HEK293 (cell line): ENCODE measurements around the gene CFAP46.

ENCODE experiments used
- CTCF ChIA-PET: fragments of 350-600 bp; formaldehyde crosslinking; extraction: SDS; loops from one replicate; lab custom pipeline; 2021; ENCODE audit warnings: antibody characterized with exemption; lab: Yijun Ruan, JAX
- POLR2A ChIA-PET: fragments of 300-600 bp; formaldehyde crosslinking; extraction: SDS; loops from one replicate; lab custom pipeline; 2020; ENCODE audit warnings: antibody characterized with exemption, inconsistent platforms; lab: Yijun Ruan, JAX
- H3K27ac ChIP-seq: fragments of 200-500 bp; sonication (Bioruptor generic); 2 replicates; pipeline ENCODE4 v1.5.1; 2014; ENCODE audit warnings: low read depth, low read length, control low read depth, inconsistent platforms; ENCODE audit errors: extremely low read depth
- H3K36me3 ChIP-seq, 2 experiments: fragments of 200-500 bp in 1 of 2; sonication (Bioruptor generic) in 1 of 2; 1 replicate in 1 of 2; 2 replicates in 1 of 2; pipeline ENCODE4 v1.5.1; 2014 to 2017; ENCODE audit warnings: inconsistent platforms in 2 of 2, low read length in 2 of 2; ENCODE audit not compliant: control insufficient read depth in 2 of 2, insufficient read depth in 1 of 2
- H3K4me1 ChIP-seq: fragments of 200-500 bp; sonication (Bioruptor generic); 2 replicates; pipeline ENCODE4 v1.5.1; 2014; ENCODE audit warnings: mild to moderate bottlenecking, low read length, inconsistent platforms; ENCODE audit not compliant: control insufficient read depth, insufficient read depth
- H3K4me3 ChIP-seq: 2 replicates; pipeline ENCODE4 v1.5.1; 2011; ENCODE audit warnings: low read depth, mild to moderate bottlenecking, control low read depth, low read length, moderate library complexity
- H3K9me3 ChIP-seq: fragments of 200-500 bp; sonication (Bioruptor generic); 2 replicates; pipeline ENCODE4 v1.5.1; 2014; ENCODE audit warnings: low read depth, low read length, inconsistent platforms; ENCODE audit not compliant: control insufficient read depth, insufficient read depth
- KLF17 ChIP-seq: fragments of 450-650 bp; formaldehyde crosslinking; IDR thresholded peaks from 2 replicates; pipeline ENCODE4 v1.5.1; 2016; ENCODE audit warnings: missing biosample characterization, missing genetic modification characterization
- YY2 ChIP-seq: fragments of 450-650 bp; formaldehyde crosslinking; IDR thresholded peaks from 2 replicates; pipeline ENCODE4 v1.5.1; 2016; ENCODE audit warnings: missing biosample characterization, missing genetic modification characterization
- ZFP69B ChIP-seq: fragments of 450-650 bp; formaldehyde crosslinking; IDR thresholded peaks from 2 replicates; pipeline ENCODE4 v1.5.1; 2016; ENCODE audit warnings: missing biosample characterization, missing genetic modification characterization
- ZIC2 ChIP-seq: fragments of 450-650 bp; formaldehyde crosslinking; IDR thresholded peaks from 2 replicates; pipeline ENCODE4 v1.5.1; 2016; ENCODE audit warnings: missing biosample characterization, missing genetic modification characterization
- ZNF148 ChIP-seq: fragments of 450-650 bp; formaldehyde crosslinking; IDR thresholded peaks from 2 replicates; pipeline ENCODE4 v1.5.0; 2017; ENCODE audit warnings: missing biosample characterization, missing genetic modification characterization, borderline replicate concordance
- ZNF26 ChIP-seq: fragments of 450-650 bp; formaldehyde crosslinking; IDR thresholded peaks from 2 replicates; pipeline ENCODE4 v1.5.1; 2016; ENCODE audit warnings: missing biosample characterization, missing genetic modification characterization
- ZNF341 ChIP-seq: fragments of 450-650 bp; formaldehyde crosslinking; IDR thresholded peaks from 2 replicates; pipeline ENCODE4; 2016; ENCODE audit warnings: low read depth, missing biosample characterization, missing genetic modification characterization
- ZNF510 ChIP-seq: fragments of 450-650 bp; formaldehyde crosslinking; IDR thresholded peaks from 2 replicates; pipeline ENCODE4 v1.5.1; 2018; ENCODE audit warnings: mild to moderate bottlenecking, missing genetic modification characterization, missing biosample characterization; ENCODE audit not compliant: insufficient replicate concordance
- ZNF513 ChIP-seq: fragments of 450-650 bp; IDR thresholded peaks from 2 replicates; pipeline ENCODE4 v1.5.1; 2018; ENCODE audit warnings: missing biosample characterization, missing genetic modification characterization
- ZNF548 ChIP-seq: fragments of 450-650 bp; formaldehyde crosslinking; IDR thresholded peaks from 2 replicates; pipeline ENCODE4 v1.5.1; 2016; ENCODE audit warnings: missing biosample characterization, missing genetic modification characterization
- ZNF561 ChIP-seq: fragments of 450-650 bp; IDR thresholded peaks from 2 replicates; pipeline ENCODE4 v1.5.1; 2018; ENCODE audit warnings: missing biosample characterization, missing genetic modification characterization, borderline replicate concordance
- ZNF747 ChIP-seq: fragments of 450-650 bp; formaldehyde crosslinking; IDR thresholded peaks from 2 replicates; pipeline ENCODE4 v1.5.1; 2016; ENCODE audit warnings: missing biosample characterization, missing genetic modification characterization
- ZNF777 ChIP-seq: fragments of 450-650 bp; formaldehyde crosslinking; IDR thresholded peaks from 2 replicates; pipeline ENCODE4 v1.5.1; 2017; ENCODE audit warnings: missing biosample characterization, missing genetic modification characterization, borderline replicate concordance
- ZXDB ChIP-seq: fragments of 450-650 bp; formaldehyde crosslinking; IDR thresholded peaks from 2 replicates; pipeline ENCODE4 v1.5.1; 2016; ENCODE audit warnings: missing biosample characterization, missing genetic modification characterization
- TF ChIP-seq, protein P1 (sequence below): fragments of 450-650 bp; formaldehyde crosslinking; IDR thresholded peaks from 2 replicates; pipeline ENCODE4 v1.5.1; 2016; ENCODE audit warnings: missing biosample characterization, missing genetic modification characterization
- TF ChIP-seq, protein P2 (sequence below): fragments of 450-650 bp; formaldehyde crosslinking; conservative IDR thresholded peaks from 2 replicates; pipeline ENCODE4 v1.5.1; 2016; ENCODE audit warnings: low read depth, missing biosample characterization, missing genetic modification characterization

The CFAP46 gene

GRCh38 chr10:132829403-132829802 lies 113.0 kb downstream of the CFAP46 start:
- Histone ChIP-seq H3K4me1 (no peaks in the 10 kb centered on the region), H3K4me3 (no peak overlapping the region), H3K27ac (no peak overlapping the region), H3K36me3 (no peaks in the 10 kb centered on the region), H3K9me3 (no peaks in the 10 kb centered on the region; the same call in 1 of the 2 replicates)
- CTCF ChIA-PET = interaction anchor here (0.6 to 0.7 kb wide), 2 partner anchors 26 to 444 kb away, joined by 3 read pairs; no protein-coding TSS in a partner anchor
- POLR2A ChIA-PET = no interaction called here
- no peak for TF ChIP-seq ZFP69B (tag by site-specific recombination)
- TF ChIP-seq ZNF548 (tag by site-specific recombination) = no peak
- TF ChIP-seq, protein P1, sequence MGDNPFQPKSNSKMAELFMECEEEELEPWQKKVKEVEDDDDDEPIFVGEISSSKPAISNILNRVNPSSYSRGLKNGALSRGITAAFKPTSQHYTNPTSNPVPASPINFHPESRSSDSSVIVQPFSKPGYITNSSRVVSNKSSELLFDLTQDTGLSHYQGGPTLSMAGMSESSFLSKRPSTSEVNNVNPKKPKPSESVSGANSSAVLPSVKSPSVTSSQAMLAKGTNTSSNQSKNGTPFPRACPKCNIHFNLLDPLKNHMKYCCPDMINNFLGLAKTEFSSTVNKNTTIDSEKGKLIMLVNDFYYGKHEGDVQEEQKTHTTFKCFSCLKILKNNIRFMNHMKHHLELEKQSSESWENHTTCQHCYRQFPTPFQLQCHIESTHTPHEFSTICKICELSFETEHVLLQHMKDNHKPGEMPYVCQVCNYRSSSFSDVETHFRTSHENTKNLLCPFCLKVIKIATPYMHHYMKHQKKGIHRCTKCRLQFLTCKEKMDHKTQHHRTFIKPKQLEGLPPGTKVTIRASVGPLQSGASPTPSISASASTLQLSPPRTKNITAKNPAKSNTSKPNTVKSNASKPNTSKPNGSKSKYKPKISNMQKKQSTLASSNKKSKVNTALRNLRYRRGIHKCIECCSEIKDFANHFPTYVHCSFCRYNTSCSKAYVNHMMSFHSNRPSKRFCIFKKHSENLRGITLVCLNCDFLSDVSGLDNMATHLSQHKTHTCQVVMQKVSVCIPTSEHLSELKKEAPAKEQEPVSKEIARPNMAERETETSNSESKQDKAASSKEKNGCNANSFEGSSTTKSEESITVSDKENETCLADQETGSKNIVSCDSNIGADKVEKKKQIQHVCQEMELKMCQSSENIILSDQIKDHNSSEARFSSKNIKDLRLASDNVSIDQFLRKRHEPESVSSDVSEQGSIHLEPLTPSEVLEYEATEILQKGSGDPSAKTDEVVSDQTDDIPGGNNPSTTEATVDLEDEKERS (tag by site-specific recombination) = no peak
- no peak for TF ChIP-seq ZNF26
- TF ChIP-seq KLF17 (tag by site-specific recombination) = no peak
- TF ChIP-seq, protein P2, sequence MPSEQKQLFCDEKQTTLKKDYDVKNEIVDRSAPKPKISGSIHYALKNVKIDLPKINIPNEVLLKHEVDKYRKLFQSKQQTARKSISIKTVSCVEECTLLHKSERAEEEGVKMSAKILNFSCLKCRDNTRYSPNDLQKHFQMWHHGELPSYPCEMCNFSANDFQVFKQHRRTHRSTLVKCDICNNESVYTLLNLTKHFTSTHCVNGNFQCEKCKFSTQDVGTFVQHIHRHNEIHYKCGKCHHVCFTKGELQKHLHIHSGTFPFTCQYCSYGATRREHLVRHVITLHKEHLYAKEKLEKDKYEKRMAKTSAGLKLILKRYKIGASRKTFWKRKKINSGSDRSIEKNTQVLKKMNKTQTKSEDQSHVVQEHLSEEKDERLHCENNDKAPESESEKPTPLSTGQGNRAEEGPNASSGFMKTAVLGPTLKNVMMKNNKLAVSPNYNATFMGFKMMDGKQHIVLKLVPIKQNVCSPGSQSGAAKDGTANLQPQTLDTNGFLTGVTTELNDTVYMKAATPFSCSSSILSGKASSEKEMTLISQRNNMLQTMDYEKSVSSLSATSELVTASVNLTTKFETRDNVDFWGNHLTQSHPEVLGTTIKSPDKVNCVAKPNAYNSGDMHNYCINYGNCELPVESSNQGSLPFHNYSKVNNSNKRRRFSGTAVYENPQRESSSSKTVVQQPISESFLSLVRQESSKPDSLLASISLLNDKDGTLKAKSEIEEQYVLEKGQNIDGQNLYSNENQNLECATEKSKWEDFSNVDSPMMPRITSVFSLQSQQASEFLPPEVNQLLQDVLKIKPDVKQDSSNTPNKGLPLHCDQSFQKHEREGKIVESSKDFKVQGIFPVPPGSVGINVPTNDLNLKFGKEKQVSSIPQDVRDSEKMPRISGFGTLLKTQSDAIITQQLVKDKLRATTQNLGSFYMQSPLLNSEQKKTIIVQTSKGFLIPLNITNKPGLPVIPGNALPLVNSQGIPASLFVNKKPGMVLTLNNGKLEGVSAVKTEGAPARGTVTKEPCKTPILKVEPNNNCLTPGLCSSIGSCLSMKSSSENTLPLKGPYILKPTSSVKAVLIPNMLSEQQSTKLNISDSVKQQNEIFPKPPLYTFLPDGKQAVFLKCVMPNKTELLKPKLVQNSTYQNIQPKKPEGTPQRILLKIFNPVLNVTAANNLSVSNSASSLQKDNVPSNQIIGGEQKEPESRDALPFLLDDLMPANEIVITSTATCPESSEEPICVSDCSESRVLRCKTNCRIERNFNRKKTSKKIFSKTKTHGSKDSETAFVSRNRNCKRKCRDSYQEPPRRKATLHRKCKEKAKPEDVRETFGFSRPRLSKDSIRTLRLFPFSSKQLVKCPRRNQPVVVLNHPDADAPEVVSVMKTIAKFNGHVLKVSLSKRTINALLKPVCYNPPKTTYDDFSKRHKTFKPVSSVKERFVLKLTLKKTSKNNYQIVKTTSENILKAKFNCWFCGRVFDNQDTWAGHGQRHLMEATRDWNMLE (tag by site-specific recombination) = no peak
- TF ChIP-seq ZNF561 (tag by site-specific recombination) = no peak
- TF ChIP-seq ZNF513 (tag by site-specific recombination) = no peak
- no peak for TF ChIP-seq ZNF747 (tag by site-specific recombination)
- TF ChIP-seq ZNF341 = no peak
- no peak for TF ChIP-seq ZNF777 (tag by site-specific recombination)
- TF ChIP-seq ZNF148 = no peak
- no peak for TF ChIP-seq YY2 (tag by site-specific recombination)
- no peak for TF ChIP-seq ZXDB
- TF ChIP-seq ZIC2 (tag by site-specific recombination) = no peak
- no peak for TF ChIP-seq ZNF510 (tag by site-specific recombination)
